T1000 (cell line): ENCODE data around the gene GUCY1A1.

ENCODE experiments used
- DNase-seq: peaks from one replicate; lab custom pipeline; 2025; ENCODE audit warnings: mixed read lengths; lab: John Stamatoyannopoulos, UW

GUCY1A1 gene

DNA sequence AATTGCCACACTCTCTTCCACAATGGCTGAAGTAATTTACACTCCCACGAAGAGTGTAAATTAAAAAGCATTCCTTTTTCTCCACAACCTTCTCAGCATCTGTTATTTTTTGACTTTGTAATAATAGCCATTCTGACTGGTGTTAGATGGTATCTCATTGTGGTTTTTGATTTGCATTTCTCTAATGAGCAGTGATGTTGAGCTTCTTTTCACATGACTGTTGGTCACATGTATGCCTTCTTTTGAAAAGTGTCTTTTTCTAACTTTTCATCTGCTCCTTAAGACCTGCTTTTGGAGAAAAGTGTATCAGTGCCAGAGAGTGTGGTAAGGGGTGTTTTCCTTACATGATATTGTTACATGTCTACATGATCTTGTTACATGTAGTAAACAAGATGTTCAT lies 25.7 kb downstream of the GUCY1A1 start:
- no peak for DNase-seq

DNA sequence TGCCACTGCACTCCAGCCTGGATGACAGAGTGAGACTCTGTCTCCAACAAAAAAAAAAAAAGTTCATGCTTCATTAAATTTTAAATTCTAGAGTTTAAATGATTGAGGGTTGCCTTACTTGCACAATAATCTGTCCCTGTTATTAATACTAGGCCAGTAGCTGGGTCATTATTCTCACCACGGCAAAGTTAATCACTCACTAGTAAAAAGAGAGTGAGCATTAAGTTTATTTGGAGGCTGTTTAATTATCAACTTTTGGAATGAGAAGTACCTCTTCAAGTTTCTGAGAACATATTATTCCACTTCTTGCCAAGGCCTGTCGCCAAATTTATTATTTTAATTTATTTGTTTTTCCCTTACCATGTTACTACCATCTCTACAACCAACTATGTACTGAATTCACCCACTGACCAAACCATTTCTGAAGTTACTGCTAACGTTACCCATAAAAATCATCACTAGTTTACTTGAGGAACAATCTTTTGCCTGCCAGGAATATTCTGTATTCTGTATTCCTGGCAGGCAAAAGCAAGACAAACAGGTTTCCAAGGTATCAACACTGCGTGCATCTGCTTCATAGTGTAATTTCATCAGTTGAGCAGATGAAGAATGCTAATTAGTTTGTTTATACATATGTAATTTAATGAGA lies 26.5 kb downstream of the GUCY1A1 start:
- no peak for DNase-seq

DNA sequence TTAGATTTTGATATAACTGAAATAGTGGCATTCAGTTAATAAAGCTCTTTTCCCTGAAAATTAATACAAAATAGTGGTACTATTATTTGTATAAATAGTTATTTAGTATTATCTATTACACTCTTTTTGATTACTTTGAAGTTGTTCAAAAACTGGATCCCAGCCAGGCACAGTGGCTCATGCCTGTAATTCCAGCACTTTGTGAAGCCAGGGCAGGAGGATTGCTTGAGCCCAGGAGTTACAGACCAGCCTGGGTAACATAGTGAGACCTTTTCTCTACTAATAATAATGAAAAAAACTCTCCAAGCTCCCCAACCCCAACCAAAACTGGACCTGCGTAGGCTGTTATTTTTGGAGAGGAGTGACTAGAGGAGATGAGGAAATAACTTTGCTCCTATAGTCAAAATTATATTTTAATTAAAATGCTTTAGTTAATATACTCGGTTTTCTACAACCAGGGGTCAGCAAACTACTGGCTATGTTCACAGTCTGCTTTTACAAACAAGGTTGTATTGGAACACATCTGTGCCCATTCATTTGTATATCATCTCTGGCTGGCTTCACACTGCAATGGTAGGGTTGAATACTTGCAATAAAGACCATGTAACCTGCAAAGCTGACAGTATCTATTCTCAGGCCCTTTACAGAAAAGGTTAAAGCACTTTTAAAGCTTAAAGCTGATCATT lies 27.6 kb downstream of the GUCY1A1 start:
- DNase-seq, result no peak

DNA sequence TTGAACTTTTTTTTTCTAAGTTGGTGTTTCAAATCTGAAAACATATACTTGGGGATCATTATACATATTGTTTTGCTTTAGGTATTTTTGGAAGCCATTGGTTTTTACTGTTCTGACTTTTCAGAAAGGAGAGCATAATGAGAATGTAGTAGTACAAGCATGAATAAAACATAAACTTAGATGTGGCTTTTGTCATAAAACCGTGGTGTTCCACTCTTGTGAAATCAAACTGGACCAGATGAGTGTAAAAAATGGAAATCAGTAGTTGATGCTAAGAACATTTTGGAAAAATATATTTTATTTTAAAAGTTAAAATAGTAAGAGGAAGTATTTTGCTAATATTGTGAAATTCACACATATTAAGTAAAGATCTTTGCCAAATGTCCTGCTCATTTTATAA lies 29.6 kb downstream of the GUCY1A1 start:
- DNase-seq, result no peak

DNA sequence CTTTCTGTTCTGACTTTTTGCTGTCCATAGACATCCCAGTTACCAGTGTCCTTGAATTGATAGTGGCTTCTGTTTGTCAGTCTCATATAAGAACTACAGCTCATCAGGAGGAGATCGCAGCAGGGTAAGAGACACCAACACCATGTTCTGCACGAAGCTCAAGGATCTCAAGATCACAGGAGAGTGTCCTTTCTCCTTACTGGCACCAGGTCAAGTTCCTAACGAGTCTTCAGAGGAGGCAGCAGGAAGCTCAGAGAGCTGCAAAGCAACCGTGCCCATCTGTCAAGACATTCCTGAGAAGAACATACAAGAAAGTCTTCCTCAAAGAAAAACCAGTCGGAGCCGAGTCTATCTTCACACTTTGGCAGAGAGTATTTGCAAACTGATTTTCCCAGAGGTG lies 30.1 kb downstream of the GUCY1A1 start:
- no peak for DNase-seq

DNA sequence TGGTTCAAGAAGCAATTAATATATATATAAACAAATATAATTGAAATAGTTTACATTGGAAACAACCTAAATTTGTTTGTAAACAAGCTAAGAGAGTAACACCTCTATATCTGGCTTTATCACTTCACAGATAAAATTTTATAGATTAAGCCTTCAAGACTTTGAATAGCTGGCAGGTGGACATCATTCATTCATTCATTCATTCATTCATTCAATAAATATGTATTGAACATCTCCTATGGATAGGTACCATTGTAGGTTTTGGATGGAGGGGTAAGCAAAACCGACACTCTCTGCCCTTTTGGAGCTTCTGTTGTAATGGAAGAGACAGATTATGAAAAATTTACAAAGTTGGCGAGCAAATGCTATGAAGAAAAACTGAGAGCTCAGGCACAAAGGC lies 35.2 kb downstream of the GUCY1A1 start:
- DNase-seq, result no peak

DNA sequence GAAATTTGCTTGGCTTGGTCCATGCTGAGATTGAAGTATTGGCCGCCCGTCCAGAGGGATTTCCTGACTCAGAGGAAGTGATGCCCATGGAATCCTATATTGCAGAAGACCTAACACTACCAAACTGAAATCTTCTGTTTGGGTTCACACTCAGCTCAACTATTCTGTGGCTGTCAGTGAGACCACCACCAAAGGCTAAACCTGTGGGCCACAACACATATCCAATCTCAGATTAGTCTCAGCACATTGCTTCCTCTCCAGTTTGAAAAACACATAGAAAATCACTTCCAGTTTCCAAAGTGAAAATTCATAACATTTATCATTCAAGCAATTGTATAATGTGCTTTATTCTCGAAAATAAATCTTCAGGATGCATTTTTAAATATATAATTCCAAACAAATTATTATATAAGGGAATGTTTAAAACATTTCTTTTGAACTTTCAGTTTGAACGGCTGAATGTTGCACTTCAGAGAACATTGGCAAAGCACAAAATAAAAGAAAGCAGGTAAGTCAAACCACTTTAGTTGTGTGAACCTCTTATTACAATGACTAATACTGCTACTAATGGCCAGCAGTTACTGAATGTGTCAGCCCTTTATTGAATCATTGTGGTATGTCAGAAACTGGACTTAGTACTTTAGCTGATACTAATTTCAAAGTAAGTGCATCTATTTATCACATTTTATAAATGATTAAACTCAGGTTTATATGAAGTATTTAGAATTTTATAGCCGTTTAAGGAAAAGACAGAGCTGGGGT lies 37.0 kb downstream of the GUCY1A1 start:
- DNase-seq, result no peak

DNA sequence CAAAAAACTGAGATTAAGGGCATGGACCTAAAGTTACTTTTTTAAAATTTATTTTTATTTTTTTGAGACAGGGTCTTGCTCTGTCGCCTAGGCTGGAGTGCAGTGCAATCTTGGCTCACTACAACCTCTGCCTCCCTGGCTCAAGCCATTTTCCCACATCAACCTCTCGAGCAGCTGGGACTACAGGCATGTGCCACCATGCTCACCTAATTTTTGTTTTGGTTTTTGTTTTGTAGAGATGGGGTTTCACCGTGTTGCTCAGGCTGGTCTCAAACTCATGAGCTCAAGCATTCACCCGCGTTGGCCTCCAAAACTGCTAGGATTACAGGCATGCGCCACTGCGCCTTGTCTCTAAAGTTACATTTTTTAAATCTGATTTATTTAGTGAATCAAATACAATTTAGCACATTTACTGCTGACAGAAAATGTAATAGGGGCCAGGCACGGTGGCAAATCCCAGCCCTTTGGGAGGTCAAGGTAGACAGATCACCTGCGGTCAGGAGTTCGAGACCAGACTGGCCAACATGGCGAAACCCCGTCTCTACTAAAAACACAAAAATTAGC lies 38.3 kb downstream of the GUCY1A1 start:
- no peak for DNase-seq

DNA sequence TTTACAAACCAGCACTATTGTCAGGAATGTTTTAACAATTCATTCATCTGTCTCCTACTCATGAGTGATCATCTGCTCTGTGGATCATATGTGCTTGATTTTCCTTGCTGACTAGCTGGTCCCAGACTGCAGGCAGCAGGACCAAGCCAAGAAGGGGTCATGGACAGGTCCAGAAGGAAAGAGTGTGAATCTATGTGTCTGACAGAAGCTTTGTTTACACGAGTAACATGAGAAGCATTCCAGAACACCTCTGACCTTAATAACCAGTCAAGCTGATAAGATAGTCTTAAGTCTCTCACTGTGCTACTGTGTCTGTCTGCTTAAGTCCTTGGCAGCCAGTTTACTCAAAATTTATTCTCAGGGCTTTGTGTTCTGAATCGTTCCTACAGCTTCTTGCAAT lies 39.0 kb downstream of the GUCY1A1 start:
- no peak for DNase-seq

DNA sequence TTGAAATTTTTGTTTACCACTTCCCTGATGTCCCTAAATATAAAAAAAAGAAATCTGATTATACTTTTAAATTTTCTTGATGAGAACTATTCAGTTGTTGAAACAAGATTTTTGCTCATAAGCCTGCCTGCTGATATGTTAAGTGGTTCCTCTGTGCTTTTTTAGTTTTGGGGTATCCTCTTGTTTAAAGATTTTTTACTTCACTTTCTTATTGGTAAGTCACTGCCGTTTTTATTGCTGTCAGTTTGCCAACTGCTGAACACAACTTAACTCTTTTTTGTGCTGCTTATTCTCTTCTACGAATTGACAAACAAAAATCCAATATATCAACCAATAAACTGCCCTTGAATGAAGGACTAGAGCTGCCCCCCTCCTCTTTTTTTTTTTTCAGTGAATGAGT lies 39.5 kb downstream of the GUCY1A1 start:
- no peak for DNase-seq

DNA sequence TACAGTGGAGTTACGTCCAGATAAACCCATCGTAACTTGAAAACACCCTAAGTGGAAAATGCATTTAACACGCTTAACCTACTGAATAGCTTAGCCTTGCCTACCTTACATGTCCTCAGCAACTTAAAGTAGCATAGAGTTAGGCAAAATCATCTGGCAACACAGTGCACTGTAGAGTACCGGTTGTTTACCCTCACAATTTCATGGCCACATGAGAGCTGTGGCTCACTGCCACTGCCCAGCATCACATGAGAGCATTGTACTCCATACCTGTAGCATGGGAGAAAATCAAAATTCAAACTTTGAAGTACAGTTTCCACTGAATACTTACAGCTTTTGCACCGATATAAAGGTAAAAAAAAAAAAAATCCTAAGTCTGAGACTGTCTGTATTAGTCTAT lies 40.6 kb downstream of the GUCY1A1 start:
- DNase-seq, result no peak

DNA sequence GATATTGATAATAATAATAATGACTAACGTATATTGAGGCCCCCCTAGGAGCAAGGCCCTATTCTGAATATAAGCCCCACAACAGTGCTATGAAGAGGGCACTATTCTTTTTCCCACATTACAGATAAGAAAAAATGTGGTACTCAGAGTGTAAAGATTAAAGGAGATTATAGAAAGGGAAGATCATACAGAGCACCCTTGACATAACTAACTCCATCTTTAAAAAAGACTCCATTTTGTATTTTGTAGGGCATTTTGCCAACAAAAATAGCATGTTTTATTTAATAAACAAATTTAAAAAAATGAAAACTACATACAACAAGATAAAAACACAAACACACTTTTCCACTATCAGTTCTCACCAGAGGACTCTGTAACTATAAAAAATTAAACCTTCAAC lies 42.1 kb downstream of the GUCY1A1 start:
- no peak for DNase-seq

DNA sequence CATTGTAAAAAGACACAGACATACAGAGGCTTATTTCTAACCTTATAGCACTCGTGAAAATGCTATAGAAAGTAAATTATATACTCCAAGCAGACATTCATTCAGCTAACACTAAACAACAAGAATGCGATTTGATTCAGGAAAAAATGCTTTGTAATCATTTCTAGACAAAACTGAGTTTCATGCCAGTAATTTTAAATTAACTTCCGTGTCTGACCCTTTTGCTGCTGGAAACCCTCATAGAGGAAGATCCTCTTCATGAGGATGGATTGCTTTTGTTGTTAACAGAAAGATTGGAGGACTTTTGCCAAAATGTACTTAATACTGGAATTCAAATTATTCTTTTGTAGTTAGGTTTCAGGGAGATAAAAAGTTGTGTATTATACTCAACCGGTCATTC lies 43.3 kb downstream of the GUCY1A1 start:
- no peak for DNase-seq

DNA sequence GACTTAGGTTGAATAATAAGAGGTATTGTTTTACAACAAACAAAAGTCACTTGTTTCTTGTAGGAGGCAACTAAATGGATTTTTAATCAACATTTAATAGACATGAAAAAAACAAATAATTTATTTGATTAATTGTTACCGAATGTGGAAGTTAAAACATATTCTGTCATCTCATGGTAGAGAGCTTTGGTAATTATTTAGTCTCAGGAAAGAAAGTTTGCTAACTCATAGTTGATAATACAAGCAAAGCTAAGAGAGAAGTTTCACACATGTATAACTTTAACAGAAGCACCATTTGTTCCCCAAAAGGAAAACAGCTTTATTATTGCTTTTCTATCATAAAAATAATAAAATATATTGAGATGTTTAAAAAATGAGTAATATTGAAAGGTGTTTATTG lies 44.9 kb downstream of the GUCY1A1 start:
- no peak for DNase-seq

DNA sequence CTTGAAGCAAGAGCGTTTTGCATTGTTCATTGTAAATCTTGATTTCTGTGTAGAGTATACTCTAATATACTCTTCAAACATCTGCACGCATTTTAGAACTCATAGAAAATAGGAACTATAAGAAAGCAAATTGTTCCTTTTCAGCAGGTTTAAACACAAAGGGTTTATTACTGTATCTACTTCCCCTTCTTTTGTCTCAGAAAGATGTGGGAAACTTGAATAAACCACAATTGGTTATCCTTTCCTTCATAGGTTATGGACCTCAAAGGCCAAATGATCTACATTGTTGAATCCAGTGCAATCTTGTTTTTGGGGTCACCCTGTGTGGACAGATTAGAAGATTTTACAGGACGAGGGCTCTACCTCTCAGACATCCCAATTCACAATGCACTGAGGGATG lies 46.2 kb downstream of the GUCY1A1 start:
- DNase-seq, result no peak

DNA sequence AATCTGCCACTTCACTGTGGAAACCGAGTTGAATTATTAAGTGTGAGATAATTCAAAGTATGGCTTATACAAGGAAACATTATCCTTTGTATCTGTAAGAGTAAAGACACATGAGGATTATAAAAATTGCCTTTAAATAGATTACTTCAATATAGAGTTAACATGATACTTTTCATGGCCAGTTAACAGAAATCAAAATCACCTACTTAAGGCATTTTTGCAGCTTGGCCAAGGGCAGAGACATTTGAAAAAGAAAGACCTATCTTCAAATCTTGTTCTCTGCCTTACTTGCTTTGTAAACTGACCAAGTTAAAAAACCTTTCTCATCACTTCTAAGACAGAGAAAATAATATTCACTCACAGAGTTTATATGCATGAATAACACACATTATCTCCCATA lies 47.3 kb downstream of the GUCY1A1 start:
- DNase-seq, result no peak

DNA sequence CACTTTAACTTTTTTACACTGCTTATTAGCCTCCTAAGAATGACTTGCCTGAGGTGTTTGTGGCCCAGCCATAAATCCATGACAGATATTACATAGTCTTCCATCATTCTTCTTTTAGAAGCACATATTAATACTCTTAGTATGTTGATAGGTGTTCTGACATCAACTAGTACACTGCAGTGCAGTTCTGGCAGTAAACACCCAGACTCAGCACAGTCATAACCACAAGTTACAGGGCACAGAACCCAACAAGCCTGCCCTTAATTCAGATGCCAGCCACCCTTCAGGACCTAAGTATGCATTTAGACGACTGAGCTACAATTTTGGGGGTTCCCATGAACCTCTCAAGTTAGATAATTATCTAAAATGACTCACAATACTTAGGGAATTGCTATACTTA lies 55.7 kb downstream of the GUCY1A1 start:
- DNase-seq, result no peak

DNA sequence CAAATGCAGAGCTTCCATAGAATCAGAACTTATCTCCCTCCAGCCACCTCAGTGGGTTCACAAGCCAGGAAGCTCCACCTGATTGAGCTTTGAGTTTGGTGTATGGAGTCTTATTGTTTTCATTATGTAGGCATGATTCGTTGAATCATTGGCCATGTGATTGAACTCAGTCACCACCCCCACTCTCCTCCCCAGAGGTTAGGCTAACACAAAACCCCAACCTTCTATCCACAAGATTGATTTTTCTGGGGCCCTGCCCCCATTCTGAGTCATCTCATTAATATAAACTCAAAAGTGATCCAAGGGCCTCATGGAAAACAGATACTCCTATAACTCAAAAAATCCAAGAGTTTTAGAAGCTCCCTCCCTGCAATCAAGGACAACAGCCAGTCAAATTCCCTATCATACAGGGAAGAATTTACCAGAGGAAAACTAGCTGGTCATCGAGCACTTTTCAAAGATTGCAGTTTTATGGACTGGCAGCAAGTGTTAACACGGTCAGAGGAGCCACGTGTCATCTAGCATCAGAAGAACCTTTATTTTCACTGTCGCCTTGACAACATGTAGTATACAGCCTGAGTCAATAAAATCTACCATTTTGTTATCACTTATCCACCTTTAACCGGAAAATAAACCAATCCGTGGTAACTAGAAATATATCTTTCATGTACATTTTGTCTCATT lies 56.3 kb downstream of the GUCY1A1 start:
- DNase-seq, result peak; percentile 12

DNA sequence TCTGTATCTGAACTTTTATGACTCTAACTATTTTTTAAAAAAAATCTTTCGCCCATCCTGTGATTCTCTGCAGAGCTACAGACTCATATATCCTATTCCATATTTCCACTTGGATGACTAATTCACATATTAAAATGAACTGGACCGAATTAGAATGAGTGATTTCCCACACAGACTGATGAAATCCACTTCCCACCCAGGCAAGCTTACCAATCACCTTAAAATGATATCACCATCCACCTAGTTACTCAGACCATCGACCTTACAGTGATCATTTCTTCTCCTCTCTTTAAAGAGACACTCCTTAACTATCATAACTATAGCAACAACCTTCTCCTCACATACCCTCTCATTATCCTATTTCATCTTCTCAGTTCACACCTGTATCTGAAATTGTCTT lies 58.1 kb downstream of the GUCY1A1 start:
- DNase-seq, result no peak

DNA sequence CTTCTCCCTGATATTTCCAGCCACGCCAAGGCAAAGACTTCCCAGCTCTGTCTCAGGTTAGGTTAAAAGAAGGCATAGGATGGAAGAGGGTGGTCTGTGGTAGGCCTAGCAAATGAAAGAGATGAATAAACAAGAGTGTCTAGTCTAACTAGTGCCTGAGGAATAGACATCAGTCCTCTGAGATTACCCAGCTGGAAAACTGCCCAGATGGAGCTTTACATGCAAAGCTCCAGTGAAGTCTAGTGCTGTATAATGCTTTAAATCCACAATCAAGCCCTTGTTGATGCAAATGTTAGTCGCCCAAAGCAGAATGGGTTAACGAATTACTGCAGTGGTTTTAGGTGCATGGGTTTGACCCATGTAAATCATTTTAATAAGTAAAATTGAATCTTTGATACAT lies 67.4 kb downstream of the GUCY1A1 start:
- no peak for DNase-seq

DNA sequence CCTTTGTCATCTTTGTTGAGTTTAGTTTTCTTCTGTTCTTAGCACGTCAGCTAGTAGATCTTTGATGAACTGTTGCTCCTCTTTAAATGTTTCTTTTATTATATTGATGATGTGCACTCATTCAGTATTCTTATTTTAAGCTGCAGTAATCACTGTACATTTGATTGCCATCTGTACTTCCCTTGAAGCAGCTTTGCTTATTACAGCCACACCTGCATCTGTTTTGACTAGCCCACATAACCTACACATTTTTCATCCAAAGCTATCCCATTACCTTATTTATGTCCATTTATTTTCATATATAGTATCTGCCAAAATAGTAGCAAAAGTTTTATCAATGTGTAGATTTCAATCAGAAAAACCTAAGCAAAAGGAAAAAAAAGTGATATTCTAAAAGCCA lies 68.3 kb downstream of the GUCY1A1 start:
- DNase-seq, result no peak

DNA sequence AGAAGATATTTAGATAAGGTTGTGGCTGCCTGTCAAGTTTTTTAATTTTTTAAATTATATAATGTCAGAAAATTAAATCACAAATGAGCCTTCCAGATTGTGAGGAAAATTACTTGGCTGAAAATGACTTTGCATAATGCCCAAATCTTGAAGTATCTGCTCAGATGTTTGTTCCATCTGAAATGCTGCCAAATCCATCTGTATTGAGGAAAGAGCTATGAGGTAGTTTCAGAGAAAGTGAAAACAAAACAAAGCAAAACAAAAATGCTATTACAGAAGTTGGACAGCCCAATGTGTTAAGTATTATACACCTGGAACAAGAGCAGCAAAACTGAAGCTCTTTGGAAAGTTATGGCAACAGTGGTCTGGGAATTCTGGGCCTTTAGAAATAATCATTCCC lies 68.8 kb downstream of the GUCY1A1 start:
- no peak for DNase-seq
